GM12878 (cell line): Measurements from ENCODE around the gene WDR19. TPM values are rescaled to one million over a fixed set of nuclear protein-coding genes. Genes with fewer than 3 reads are reported as not detected.

ENCODE experiments used
- ATAC-seq: fragments of 200-7000 bp; cut with Tn5 transposase; 3 replicates; pipeline ENCODE4 v1.9.1; 2020; ENCODE audit warnings: mild to moderate bottlenecking, moderate library complexity
- BruUV-seq: library from RNA; stranded (reverse); fragments of 400-500 nt; replicated peaks from 2 replicates; lab custom pipeline; 2021; lab: Mats Ljungman, UMichigan
- CTCF ChIA-PET: fragments of 300-600 bp; sonication (Branson Sonifier 250); formaldehyde crosslinking; extraction: SDS; loops from one replicate; lab custom pipeline; 2021; ENCODE audit warnings: inconsistent platforms; lab: Yijun Ruan, JAX
- POLR2A ChIA-PET: fragments of 350-600 bp; formaldehyde crosslinking; extraction: SDS; loops from one replicate; lab custom pipeline; 2021; ENCODE audit warnings: inconsistent platforms; lab: Charles Lee
- RAD21 ChIA-PET: fragments of 300-600 bp; sonication (Branson Sonifier 250); formaldehyde crosslinking; loops from one replicate; lab custom pipeline; 2023; ENCODE audit warnings: antibody characterized with exemption; ENCODE audit not compliant: unreplicated experiment; lab: Charles Lee
- SMC1A ChIA-PET: fragments of 300-600 bp; sonication (Branson Sonifier 250); formaldehyde crosslinking; loops from one replicate; lab custom pipeline; 2023; ENCODE audit not compliant: unreplicated experiment, uncharacterized antibody; lab: Charles Lee
- DNase-seq: peaks from one replicate; pipeline ENCODE4 v3.0.0-alpha.2; 2011; ENCODE audit warnings: low read depth, low spot score
- FAIRE-seq: peaks from 3 replicates; lab custom pipeline; 2011; peaks lifted over from hg19 to GRCh38; lab: Jason Lieb, UNC
- H2AFZ ChIP-seq: 2 replicates; pipeline ENCODE4 v1.6.0; 2011; ENCODE audit warnings: low read depth, low read length, control low read depth; ENCODE audit not compliant: control insufficient read depth
- H3K27ac ChIP-seq: 2 replicates; pipeline ENCODE4 v1.5.1; 2011; ENCODE audit warnings: control low read depth; ENCODE audit not compliant: control insufficient read depth, insufficient read depth
- H3K27me3 ChIP-seq, 2 experiments: replicated peaks in 1 of 2; 2 replicates each; pipeline versions ENCODE4 v1.6.0 to v1.6.1; 2011; ENCODE audit warnings: low read length in 1 of 2; ENCODE audit not compliant: control insufficient read depth in 2 of 2, insufficient read depth in 2 of 2
- H3K36me3 ChIP-seq, 2 experiments: 2 replicates each; pipeline ENCODE4 v1.5.1; 2011; ENCODE audit warnings: low read length in 1 of 2; ENCODE audit not compliant: control insufficient read depth in 2 of 2, insufficient read depth in 2 of 2
- H3K4me1 ChIP-seq: 2 replicates; pipeline ENCODE4 v1.6.1; 2011; ENCODE audit warnings: mild to moderate bottlenecking, low read length, moderate library complexity, mixed read lengths; ENCODE audit not compliant: control insufficient read depth, insufficient read depth
- H3K4me2 ChIP-seq: 2 replicates; pipeline ENCODE4 v1.6.0; 2011; ENCODE audit warnings: control low read depth; ENCODE audit not compliant: control insufficient read depth, insufficient read depth
- H3K4me3 ChIP-seq: fragments of 200-600 bp; sonication (generic); 2 replicates; pipeline ENCODE4 v1.5.1; 2016
- H3K79me2 ChIP-seq: 2 replicates; pipeline ENCODE4 v1.6.0; 2011; ENCODE audit warnings: low read length; ENCODE audit not compliant: control insufficient read depth, insufficient read depth
- H3K9ac ChIP-seq: 2 replicates; pipeline ENCODE4 v1.8.0; 2011; ENCODE audit warnings: low read length, control low read depth, mixed read lengths; ENCODE audit not compliant: control insufficient read depth, insufficient read depth
- H3K9me3 ChIP-seq: replicated peaks from 3 replicates; pipeline ENCODE4 v1.5.1; 2011; ENCODE audit warnings: mild to moderate bottlenecking, low read length; ENCODE audit not compliant: control insufficient read depth, insufficient read depth
- H4K20me1 ChIP-seq: 2 replicates; pipeline ENCODE4 v1.6.0; 2011; ENCODE audit not compliant: control insufficient read depth, insufficient read depth
- CHD1 ChIP-seq: IDR thresholded peaks from 2 replicates; pipeline ENCODE4 v1.6.1; 2012; ENCODE audit warnings: low read depth, low read length, improper control_type of control experiment
- E4F1 ChIP-seq: fragments of 450-650 bp; IDR thresholded peaks from 2 replicates; pipeline ENCODE4 v1.6.1; 2018; ENCODE audit warnings: borderline replicate concordance, mild to moderate bottlenecking; ENCODE audit not compliant: partially characterized antibody
- EP300 ChIP-seq, 2 experiments: fragments of 150-350 bp in 1 of 2; IDR thresholded peaks; 2 replicates each; pipeline ENCODE4 v1.6.1; 2011 to 2012; ENCODE audit warnings: low read depth in 2 of 2, low read length in 2 of 2, borderline replicate concordance in 1 of 2, improper control_type of control experiment in 1 of 2, inconsistent platforms in 1 of 2; ENCODE audit not compliant: control insufficient read depth in 1 of 2
- HDGF ChIP-seq: fragments of 450-650 bp; IDR thresholded peaks from 2 replicates; pipeline ENCODE4 v1.6.1; 2016; ENCODE audit warnings: antibody characterized with exemption
- MEF2B ChIP-seq: fragments of 450-650 bp; IDR thresholded peaks from 2 replicates; pipeline ENCODE4 v1.6.1; 2018; ENCODE audit warnings: mild to moderate bottlenecking, moderate library complexity; ENCODE audit not compliant: partially characterized antibody, poor library complexity, severe bottlenecking
- MLLT1 ChIP-seq: fragments of 450-650 bp; IDR thresholded peaks from 2 replicates; pipeline ENCODE4 v1.6.1; 2016; ENCODE audit warnings: mild to moderate bottlenecking
- SMARCA5 ChIP-seq: fragments of 450-650 bp; IDR thresholded peaks from 2 replicates; pipeline ENCODE4 v1.6.1; 2017; ENCODE audit warnings: mild to moderate bottlenecking
- SUPT20H ChIP-seq: IDR thresholded peaks from 2 replicates; pipeline ENCODE4 v1.6.1; 2011; ENCODE audit warnings: low read depth, mild to moderate bottlenecking, low read length, moderate library complexity, borderline replicate concordance; ENCODE audit not compliant: control insufficient read depth
- USF2 ChIP-seq: IDR thresholded peaks from 2 replicates; pipeline ENCODE4 v1.6.1; 2011; ENCODE audit warnings: low read depth, low read length, improper control_type of control experiment, borderline replicate concordance
- WGBS: methylation state at CpG from one replicate; pipeline ENCODE4 v1.1.6; 2016; ENCODE audit warnings: low lambda C conversion rate; ENCODE audit not compliant: insufficient replicate concordance, insufficient coverage; ENCODE audit errors: missing lambda C conversion rate; 5-methylcytosine and 5-hydroxymethylcytosine counted together
- in situ Hi-C: fragments of 300-500 bp; cut with MboI; formaldehyde crosslinking; loops from 9 replicates; pipeline ENCODE4 v1.14.3; 2018; ENCODE audit warnings: mixed read lengths
- intact Hi-C: fragments of 100-400 bp; cut with micrococcal nuclease; formaldehyde crosslinking; loops from one replicate; pipeline ENCODE4 v1.14.2; 2022; ENCODE audit not compliant: unreplicated experiment
- polyA plus RNA-seq, 11 experiments: library from polyadenylated mRNA; depleted of rRNA in 4 of 11; unstranded in 6 of 11; stranded (reverse) in 5 of 11; fragments of >200 nt; fragmentation: Nextera tagmentation in 4 of 11; fragmentation: Illumina TruSeq in 1 of 11; extraction: Ambion mirVana in 4 of 11; extraction: Trizol in 1 of 11; gene quantifications; 1 replicate in 1 of 11; 2 replicates in 10 of 11; pipeline versions ENCODE4 v1.2.1 to v1.2.3, GENCODE V29; 2011 to 2016; ENCODE audit warnings: inconsistent platforms in 2 of 11, missing spikeins in 2 of 11, low read depth in 1 of 11
- total RNA-seq, 4 experiments: library from RNA; depleted of rRNA in 3 of 4; stranded (reverse); fragments of >200 nt in 3 of 4; fragmentation: Illumina TruSeq in 1 of 4; extraction: Trizol in 1 of 4; gene quantifications; 2 replicates each; pipeline versions ENCODE4 v1.2.1 to v1.2.3, GENCODE V29; 2013 to 2021

The WDR19 gene
- total and polyA plus RNA-seq, 10 of the 15 experiments (the other 5 are each of a cell fraction or from before 2014, with no cell fraction given) = 3.5 to 15.4 (median 7.3) TPM

GRCh38 chr4:39295784-39296183, 113.5 kb downstream of the WDR19 start:
- ChIA-PET CTCF (no interaction called here), RAD21 (no interaction called here), POLR2A (no interaction called here), SMC1A (no interaction called here)
- FAIRE-seq = no peak
- no peak for TF ChIP-seq E4F1
- no peak for TF ChIP-seq SMARCA5
- no peak for TF ChIP-seq HDGF
- TF ChIP-seq EP300 (IDR thresholded peaks at IDR 0.05; ENCODE audit: borderline replicate concordance in 1 of 2, control insufficient read depth in 1 of 2, low read depth in 2 of 2, low read length in 2 of 2) = no peak
- no peak for TF ChIP-seq MLLT1
- TF ChIP-seq CHD1 = no peak
- TF ChIP-seq SUPT20H = no peak
- TF ChIP-seq USF2 = no peak
- no peak for TF ChIP-seq MEF2B
- no TSS peak for BruUV-seq
- no peak overlapping the region for H2AFZ ChIP-seq
- H4K20me1 ChIP-seq = no peaks in the 10 kb centered on the region
- intact Hi-C loops (no loop called here), in situ Hi-C loops (no loop called here)
- H3K9ac ChIP-seq = no peak overlapping the region
- H3K36me3 ChIP-seq = peaks cover 9 to 20% of the 10 kb centered on the region in 2 experiments
- WGBS = 96% methylated on average over 8 of the region's 8 CpGs
- H3K27ac ChIP-seq = no peak overlapping the region
- no peaks in the 10 kb centered on the region; the same call in 2 of the 3 replicates for H3K9me3 ChIP-seq
- DNase-seq = no peak
- H3K4me2 ChIP-seq = no peak overlapping the region
- H3K4me1 ChIP-seq = no peaks in the 10 kb centered on the region
- no peak for ATAC-seq
- no peak overlapping the region for H3K4me3 ChIP-seq
- H3K79me2 ChIP-seq = no peaks in the 10 kb centered on the region
- no peaks in the 10 kb centered on the region for H3K27me3 ChIP-seq
